Epithelial cell of esophagus (primary cell): ENCODE data around the gene BTBD17.

Experiments
- DNase-seq: peaks from one replicate; pipeline ENCODE4 v3.0.0; 2010; ENCODE audit warnings: low read depth
- H3K4me3 ChIP-seq: 2 replicates; pipeline ENCODE4 v1.5.1; 2011; ENCODE audit warnings: mild to moderate bottlenecking, low read length, control low read depth
- TF ChIP-seq, protein P1 (sequence below): IDR thresholded peaks from 2 replicates; pipeline ENCODE4 v1.5.1; 2011; ENCODE audit warnings: low read depth, mild to moderate bottlenecking, low read length, control low read depth, inconsistent platforms; ENCODE audit not compliant: insufficient read depth; ENCODE audit errors: missing control alignments

The BTBD17 gene

GRCh38 chr17:74337834-74338500 lies 23.7 kb downstream of the BTBD17 start:
- H3K4me3 ChIP-seq = no peak overlapping the region
- TF ChIP-seq, protein P1, sequence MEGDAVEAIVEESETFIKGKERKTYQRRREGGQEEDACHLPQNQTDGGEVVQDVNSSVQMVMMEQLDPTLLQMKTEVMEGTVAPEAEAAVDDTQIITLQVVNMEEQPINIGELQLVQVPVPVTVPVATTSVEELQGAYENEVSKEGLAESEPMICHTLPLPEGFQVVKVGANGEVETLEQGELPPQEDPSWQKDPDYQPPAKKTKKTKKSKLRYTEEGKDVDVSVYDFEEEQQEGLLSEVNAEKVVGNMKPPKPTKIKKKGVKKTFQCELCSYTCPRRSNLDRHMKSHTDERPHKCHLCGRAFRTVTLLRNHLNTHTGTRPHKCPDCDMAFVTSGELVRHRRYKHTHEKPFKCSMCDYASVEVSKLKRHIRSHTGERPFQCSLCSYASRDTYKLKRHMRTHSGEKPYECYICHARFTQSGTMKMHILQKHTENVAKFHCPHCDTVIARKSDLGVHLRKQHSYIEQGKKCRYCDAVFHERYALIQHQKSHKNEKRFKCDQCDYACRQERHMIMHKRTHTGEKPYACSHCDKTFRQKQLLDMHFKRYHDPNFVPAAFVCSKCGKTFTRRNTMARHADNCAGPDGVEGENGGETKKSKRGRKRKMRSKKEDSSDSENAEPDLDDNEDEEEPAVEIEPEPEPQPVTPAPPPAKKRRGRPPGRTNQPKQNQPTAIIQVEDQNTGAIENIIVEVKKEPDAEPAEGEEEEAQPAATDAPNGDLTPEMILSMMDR = no peak
- DNase-seq = no peak

GRCh38 chr17:74336307-74336706 lies 25.4 kb downstream of the BTBD17 start:
- TF ChIP-seq, protein P1 = no peak
- H3K4me3 ChIP-seq = no peak overlapping the region
- no peak for DNase-seq

DNA sequence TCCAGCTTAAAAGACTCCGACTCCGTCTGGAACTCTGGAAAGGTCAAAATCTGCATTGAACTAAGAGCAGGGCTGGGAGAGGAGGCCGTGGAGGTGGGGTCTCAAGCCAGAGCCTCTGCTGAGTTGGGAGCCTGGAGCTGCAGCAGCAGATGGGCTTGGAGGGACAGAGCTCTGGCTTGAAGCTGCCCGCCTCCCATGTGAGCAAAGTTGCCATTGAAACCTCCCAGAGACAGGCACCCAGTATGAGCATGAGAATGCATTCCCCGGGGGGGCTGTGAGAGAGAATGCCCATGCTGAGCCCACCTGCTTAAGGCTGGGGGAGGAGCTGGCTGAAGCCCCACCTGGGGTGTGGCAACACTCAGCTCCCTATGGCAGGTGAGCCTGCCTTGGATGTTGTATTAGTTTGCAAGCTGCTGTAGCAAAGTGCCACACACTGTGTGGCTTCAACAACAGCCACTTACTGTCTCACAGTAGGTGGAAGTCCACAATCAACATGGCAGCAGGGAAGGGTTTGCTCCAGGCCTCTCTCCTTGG lies 26.1 kb downstream of the BTBD17 start:
- no peak for DNase-seq
- TF ChIP-seq, protein P1 = no peak
- H3K4me3 ChIP-seq = no peak overlapping the region

GRCh38 chr17:74334393-74335039 lies 27.2 kb downstream of the BTBD17 start:
- H3K4me3 ChIP-seq = no peak overlapping the region
- DNase-seq = peak; percentile 4
- TF ChIP-seq, protein P1 = no peak

- TF ChIP-seq, protein P1 = no peak
- H3K4me3 ChIP-seq = no peak overlapping the region
- no peak for DNase-seq
These were observed 28.8 kb downstream of the BTBD17 start for GRCh38 chr17:74332763-74333283.

- DNase-seq = no peak
- H3K4me3 ChIP-seq = no peak overlapping the region
- TF ChIP-seq, protein P1 = no peak
These were observed 29.5 kb downstream of the BTBD17 start for GRCh38 chr17:74332017-74332650.
